Fibroblast of peridontal ligament (primary cell): ENCODE data around the gene POF1B.

Experiments
- DNase-seq: peaks from one replicate; pipeline ENCODE4 v3.0.0-alpha.2; 2010; ENCODE audit errors: extremely low read depth

POF1B gene

GRCh38 chrX:85243761-85244449 lies 135.6 kb downstream of the POF1B start, which contains the start of the genes SATL1 and ZNF711:
Gene SATL1 (minus strand): TSS chrX:85243779. CDS start chrX:85108968, 134,811 bp downstream.
Gene ZNF711 (plus strand): TSS chrX:85243991. CDS start chrX:85247573, 3,582 bp downstream.
- peak; percentile 1 for DNase-seq

GRCh38 chrX:85243155-85243554 lies 136.3 kb downstream of the POF1B start:
- DNase-seq: no peak
